ENCODE data around the gene CCDC9B.

CCDC9B gene

DNA sequence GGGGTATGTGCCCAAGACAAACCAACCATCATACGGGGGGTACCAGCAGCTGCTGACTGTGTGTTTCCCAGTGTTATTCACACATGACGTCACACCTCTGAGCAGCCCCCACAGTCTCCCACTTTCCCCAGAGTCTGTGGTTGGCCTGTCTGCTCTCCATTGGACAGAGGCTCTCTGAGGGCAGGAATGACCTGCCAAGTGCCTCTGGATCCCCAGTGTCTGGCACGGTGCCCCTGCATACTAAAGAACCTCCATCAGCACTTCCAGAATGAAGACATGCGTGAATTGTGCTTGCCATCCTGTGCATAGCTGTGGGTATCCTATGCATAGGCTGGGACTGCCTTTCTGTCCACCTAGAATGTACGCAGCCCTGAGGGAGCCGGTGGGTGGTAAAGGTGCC, 3.5 kb upstream of the CCDC9B start:
- peak; percentile 26 for DNase-seq

DNA sequence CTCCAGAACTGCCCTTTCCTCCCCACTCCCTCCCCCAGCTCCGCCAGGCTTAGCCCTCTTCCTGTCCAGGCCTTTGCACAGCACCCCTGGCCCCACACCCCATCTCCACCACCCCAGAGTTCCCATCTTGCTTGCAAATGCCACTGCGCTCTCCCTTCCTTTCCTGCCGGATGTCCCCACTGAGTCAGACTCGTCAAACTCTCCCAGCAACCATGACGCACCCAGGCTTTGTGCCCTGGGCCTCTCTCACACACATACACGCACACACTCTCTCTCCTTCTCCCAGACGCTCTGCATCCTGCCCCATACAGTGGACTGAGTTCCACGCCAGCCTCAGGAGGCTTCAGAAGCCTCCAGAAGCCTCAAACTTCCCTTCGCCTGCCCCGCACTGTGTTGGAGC, 2.8 kb upstream of the CCDC9B start:
- peak; percentile 95 for DNase-seq

DNA sequence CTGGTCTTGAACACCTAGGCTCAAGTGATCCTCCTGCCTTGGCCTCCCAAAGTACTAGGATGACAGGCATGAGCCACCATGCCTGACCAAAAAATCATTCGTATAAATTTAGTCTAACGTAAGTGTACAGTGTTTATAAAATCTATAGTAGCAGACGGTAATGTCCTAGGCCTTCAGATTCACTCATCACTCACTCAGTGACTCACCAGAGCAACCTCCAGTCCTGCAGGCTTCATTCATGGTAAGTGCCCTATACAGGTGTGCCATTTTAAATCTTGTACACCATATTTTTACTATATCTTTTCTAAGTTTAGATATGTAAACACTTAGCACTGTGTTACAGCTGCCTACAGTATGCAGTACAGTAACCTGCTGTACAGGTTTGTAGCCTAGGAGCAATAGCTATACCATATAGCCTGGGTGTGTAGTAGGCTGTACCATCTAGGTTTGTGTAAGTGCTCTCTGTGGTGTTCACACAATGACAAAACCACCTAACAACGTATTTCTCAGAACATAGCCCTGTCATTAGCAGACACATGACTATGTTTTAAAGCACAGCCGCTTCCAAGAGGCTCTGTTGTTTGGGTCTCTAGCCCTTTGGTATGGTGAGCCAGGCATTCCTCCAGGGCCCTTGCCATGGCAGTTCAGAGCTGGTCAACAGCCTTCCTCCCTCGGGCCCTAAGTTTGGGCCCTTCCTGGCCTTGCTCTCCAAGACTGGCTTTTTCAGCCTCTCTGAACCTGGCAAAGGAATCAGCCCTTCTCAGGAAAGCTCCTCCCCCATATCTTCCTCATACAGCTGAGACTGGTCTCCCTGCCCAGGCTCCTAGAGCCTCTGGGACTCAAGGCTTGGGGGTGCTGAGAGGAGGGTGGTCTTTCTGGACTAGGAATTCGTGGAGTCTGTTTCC, 1.9 kb upstream of the CCDC9B start:
- DNase-seq = peak; percentile 47

DNA sequence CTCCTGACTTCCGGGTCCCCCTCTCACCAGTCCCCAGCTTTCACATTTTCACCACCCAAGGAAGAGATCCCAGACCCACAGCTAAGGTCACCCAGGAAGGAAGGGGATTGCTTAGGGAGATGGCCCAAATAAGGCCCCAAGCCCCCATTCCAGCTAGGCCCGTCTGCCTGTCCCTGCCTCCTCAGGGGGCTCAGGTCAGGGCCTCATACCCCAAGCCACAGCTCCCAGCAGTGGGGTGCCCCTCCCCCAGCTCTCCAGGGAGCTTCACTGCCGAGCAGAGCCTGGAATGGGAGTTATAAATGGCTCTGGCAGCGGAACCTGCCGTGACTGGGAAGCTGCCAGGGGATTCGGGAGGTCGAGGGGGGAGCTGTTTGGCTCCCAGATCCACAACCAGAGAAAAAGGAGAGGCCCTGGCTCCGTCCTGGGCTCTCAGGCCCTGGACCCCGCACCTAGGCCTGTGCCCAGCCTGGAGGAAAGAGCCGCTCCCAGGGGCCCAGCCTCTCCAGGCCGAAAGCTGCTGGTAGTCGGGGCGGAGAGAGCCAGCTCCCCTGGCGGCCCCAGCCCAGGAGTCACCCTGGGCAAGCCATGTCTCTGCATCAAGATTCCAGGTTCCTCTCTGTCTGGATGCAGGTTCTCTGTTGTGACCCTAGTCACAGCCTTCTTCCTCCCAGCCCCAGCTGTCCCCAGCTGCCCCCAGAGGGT, 550 bp downstream of the CCDC9B start:
- DNase-seq = peak; percentile 33

DNA sequence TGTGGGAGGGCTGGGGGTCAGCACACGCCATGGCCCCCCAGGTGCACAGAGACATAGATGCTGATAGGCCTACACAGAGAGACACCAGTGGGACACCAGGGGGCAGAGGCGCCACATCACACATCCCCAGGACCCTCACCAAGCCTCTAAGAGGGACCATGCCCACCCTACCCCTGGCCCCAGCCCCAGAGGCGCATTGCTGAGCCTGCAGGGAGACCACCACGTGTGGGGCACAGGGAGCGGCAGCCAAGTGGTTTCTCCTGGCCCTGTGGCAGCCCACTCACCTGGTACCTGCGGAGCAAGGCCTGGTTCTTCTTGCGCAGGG, 1.2 kb downstream of the CCDC9B start:
- DNase-seq = no peak

DNA sequence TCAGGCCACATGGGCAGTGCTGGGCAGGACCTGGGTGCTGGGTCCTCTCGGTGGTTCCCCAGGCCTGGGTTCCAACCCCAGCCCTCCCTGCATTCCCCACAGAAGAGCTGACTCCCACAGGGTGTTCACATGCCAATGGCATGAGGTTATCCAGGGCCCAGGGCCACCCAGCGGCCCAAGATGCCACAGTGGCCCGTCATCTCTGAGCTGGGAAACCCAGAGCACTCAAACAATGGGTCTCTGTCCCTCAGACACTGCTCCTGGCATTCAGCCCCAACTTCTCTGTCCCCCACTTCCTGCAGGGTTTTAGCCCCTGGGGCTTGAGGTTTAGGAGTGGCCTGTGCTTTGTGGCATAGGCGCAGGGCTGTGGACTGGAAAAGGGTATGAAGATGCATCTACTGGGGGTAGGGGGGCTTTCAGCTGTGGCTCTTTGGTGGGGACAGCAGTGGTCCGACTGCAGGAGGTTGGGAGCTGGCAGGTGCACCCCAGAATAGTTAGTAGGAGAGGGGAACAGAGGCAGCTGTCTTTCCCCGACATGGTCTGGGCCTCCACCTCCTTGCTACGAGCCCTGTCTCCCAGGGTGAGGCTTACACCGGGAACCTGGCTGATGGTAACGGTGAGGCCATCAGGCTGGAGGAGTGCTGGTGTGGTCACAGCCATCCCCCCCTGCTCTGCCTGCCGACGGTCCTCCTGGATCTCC, 1.7 kb downstream of the CCDC9B start:
- DNase-seq = peak; percentile 80

DNA sequence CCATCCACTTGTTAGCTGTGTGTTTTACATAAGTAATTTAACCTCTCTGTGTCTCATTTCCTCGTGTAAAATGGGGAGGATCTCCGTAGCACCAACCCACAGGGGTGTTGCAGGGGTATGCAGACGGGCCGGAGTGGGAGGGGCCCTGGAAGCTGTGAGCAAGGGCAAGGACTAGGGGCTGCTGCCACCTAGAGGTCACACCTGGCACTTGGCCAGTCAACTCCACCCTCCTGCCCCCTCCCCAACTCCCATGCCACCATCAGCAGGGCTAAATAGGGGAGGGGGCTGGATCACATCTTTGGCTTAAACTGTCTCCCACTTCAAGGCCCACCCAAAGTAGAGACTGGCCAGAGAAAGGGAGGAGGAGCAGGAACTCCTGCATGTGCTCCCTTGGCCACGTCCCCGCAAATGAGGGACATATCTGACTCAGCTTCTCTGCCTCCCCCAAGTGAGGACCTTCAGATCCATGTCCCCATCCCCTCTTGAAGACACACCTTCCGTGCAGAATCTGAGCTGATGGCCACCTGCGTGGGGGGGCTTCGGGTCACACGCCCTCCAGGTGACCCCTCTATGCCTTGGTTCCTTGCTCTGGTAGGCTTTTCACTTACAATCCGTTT, 2.6 kb downstream of the CCDC9B start:
- DNase-seq = peak; percentile 42

DNA sequence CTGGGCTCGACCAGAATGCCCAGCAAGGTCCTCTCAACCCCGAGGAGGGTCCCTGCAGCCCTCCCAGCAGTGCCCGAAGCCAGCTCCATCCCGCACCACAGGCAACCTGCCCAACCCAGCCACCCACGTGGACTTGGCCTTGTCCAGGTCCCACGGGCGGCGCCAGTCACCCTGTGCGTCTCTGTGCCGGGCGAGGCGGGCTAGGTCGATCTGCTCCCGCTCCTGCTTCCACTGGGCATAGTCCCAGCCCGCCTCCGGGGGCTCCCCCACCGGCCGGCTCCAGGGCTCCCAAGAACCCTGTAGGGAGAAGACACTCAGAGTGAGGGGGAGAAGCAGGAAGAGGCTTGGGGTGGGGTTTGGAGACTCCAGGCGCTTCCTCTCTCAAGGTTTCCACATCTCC, 3.1 kb downstream of the CCDC9B start:
- DNase-seq = no peak

DNA sequence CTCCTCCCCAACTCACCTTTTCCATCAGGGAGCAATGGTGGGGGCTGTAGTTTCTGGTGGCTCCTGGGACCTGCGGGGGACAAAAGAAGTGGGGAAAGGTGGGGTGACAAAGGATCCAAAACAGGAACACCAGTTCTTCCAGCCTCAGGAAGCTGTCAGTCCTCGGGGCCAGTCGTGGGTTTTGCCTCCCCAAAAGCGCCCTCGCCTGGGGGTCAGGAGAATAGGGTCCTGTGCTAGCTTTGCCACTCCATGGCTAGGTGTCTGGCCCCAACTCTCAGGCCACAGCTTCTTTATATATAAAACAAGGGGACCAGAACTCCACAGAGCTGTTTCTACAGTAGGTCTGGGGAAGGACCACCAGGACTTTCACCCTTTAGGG, 4.0 kb downstream of the CCDC9B start:
- DNase-seq = no peak

DNA sequence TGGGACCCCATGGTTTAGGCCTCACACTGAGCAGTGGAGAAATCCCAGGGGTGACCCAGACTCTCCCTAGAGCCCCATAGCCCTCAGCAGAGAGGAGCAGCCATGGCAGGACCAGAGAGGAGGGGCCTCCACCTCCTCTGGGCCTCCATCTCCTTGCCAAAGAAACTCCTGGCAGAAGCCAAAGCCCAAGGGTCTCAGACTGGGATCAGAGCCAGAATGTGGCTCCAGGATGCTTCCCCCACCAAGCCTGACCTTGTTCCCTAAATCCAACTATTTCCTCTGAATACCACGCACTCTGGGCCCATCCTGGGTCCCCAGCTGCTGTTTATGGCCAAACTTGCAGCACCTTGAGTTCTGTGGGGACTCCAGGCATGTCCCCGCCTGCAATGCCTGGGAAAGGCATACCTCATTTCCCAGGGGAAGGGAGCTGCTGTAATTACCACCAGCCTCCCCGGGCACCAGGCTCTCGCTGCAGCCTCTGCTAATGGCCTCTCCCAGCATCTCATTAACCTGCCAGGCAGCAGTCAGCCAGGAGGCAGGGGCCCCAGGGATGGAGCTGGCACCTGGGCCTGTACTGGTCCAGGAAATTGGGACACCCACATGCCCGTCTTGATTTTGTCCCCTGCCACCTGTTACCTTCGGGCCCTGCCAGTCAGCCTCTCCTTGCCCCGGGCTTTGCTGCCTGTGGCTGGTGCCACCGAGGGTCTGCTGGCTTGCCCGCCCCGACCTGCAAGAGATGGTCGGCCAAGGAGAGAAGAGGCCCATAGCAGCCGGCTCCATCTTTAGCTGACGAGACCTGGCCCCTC, 4.6 kb downstream of the CCDC9B start:
- no peak for DNase-seq

DNA sequence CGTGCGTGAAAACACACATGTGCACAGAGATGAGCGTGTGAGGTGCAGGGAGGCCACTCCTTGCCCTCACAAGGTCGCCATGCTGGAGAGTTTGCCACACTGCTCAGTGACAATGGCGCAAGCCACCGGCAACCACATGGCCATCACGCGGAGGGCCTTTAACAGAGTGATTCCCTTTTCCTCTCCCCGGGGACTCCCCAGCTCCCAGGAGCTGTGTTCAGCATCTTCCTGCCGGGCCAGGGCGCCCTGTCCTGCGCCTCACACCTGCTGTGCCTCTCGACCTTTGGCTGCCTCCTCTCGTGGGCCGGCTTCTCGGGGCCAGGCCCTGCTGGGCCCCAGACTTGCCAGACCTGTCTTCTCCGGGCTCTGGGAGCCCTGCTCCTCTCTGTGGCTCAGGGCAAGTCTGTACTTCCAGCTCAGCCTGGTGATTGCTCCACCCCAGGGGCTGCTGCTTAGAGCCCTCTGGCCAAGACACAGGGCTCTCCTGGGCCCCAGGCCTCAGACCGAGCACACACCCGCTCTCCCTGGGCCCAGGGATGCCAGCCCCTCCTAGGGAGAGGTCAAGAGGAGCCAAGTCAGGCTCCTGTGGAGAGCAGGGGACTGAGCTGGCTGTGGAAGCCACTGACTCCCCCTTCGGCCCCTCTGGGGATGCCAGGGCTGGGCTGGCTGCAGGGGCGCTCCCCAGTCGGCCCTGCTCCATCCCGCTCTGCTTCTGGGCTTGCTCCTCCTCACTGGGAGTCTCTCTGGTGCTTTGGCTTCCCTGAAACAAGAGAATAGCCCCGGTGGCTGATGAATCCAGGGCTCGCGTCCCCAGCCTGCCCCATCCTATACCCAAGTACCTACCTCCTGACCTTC, 5.6 kb downstream of the CCDC9B start:
- DNase-seq = no peak

DNA sequence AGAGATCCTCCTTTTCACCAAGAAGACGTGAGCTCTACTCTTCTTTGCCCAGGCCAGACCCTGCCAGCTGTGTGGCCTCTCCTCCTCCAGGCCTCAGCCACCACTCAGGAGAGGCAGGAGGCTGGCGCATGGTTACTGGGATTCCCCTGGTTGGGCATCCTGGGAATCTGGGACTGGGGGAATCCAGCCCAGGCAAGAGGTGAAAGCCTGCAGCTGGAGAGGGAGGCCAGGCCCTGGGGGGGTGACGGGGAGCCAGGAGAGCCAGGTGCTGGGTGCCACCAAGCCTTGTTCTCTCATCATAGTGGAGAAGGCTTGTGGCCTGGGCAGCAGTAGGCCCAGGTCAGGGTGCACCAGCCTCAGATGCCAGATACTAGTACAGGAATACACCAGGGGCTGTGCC, 6.2 kb downstream of the CCDC9B start:
- DNase-seq = no peak

DNA sequence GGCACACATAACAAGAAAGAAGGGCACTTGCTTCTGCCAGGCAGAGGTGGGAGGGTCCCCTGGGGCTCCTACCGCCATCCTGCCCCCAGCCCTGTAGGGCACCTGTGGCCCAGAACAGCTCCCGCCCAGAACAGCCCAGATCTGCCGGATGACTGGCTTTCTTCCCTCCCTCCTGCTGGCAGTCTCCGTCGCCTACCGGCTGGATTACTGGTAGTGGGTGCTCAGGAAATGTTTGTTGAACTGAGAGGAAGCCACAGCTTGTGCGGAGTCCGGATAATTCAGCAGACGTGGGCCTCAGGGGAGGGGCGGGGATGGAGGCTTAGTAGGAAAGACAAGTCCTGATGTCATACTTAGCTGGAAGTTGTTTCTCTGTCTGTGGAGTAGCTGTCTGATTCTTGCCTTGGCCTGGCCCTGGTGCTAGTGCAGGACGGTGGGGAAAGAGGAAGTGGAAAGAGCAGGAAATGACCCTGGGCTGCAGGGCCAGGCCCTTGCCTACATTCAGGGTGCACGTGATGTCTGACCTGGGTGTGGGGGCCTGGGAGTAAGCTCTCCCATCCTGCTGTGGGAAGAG, 6.7 kb downstream of the CCDC9B start:
- no peak for DNase-seq

DNA sequence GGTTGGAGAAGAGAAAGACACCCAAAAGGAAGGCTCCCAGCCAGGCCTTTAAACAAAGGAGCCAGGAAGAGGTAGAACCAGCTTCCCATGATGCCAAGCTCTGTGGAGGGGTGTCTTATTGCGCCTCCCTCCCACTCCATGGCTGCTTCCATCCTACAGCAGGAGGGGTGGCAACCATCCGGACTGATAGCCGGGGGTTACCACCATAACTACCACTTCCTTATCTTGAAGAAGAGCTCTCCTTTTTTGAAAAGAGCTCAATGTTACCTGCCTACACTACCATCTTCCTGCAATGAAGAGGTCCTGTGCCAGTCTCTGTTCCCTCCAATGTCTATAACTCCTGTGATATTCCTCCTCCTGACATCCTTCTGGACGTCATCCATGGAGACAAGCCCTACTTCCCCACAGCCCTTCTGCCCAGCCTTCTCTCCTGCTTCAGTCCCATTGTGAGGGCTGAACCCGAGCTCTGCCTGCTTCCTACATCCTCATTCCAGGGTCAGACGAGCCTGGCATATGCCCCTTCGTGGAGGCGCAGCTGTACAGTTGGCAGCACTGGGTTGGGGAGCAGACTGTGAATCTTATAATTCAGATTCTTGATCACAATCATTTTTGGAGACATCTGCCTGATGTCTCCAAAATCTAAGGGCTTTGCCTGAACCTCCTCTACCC, 8.5 kb downstream of the CCDC9B start:
- DNase-seq = no peak

DNA sequence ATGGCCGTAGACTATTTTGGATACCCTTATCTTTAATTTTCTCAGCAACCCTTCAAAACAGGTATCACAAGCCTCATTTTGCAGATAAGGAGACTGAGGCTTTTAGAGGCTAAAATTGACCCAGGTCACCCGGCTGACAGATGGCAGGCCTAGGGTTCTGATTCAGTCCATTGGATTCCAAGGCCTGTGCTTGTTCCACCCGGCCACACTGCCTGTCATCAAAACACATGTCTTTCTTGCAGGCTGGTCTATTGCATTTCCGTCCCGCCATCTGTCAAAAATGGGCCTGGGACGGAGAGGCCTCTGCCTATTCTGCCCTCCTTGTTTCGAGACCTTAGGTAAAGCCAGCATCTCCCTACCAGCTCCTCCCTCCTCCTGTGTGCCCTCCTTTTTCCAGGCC, 9.1 kb downstream of the CCDC9B start:
- no peak for DNase-seq

DNA sequence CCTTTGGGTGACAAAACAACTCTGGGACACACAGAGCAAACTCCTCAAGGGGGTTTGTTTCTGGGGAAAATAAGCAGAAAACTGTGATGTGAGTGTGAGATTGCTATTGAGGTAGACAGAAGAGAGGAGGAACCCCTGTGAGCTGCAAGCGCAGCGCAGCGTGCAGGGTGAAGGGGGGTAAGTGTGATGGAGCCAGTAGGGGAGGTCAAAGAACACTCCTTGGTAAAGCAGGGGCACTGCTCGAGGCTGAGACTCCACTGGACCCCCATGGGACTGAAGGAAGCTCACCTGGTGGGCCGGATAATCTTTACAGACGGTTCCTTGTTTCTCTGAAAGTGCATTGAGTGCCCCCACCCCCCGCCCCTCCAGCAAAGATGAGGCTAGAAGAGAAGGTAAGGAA, 9.7 kb downstream of the CCDC9B start:
- no peak for DNase-seq

DNA sequence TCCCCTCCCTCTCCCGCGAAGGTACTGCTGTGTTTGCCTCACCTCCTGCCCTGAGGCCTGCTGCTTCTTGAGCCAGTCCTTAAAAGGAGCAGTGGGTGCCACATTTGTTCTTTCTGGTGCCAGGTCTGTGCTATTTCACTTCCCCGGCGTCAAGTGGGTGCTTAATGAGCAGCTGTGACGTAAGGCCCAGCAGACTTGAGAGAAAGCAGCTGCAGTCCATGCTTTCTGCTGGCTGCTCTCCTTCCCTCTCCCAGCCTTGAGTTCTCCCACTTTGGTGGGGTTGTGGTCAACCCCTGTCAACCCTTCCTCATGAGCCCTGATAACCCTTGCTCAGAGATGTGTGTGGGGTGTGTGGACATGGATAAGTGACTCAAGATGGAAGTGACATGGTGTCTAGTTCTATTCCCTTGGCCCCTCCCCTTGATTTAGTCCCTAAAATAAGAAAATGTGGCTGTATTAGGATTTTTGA, 10.3 kb downstream of the CCDC9B start:
- DNase-seq = no peak

DNA sequence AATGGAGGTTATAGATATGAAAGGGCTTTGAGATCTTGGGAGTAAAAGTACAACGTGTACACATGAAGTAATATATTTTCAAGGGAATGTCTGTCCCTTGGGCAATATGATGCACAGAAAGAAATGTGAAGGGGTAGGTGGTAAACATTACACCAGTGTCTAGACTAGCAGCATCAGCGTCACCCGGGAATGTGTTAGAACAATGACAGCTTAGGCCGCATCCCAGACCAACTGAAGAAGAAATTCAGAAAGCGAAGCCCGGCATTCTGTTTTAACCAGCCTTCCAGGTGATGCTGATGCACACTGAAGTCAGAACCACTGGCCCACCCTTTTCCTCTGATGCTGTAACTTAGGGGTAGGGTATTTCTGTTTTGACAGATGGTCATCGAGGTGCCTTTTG, 10.9 kb downstream of the CCDC9B start:
- DNase-seq = no peak

DNA sequence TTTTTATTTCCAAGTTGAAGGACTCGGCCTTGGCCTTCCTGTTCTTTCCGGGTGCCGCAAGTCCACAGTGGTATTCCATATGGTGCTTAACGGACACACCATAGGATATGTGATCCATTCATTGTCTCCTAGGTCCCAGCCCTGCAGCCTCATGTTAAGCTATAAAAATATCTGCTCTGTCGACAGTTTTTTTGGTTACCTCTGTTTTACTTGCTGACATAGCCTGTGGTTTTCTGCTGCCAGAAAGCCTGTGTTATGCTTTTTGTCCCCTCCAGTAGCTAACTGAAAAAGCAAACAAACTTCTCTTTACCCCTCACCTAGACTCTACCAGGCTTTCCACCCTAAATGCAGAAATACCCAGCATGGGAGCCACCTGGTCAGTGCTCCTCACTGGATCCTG, 12.0 kb downstream of the CCDC9B start:
- no peak for DNase-seq

DNA sequence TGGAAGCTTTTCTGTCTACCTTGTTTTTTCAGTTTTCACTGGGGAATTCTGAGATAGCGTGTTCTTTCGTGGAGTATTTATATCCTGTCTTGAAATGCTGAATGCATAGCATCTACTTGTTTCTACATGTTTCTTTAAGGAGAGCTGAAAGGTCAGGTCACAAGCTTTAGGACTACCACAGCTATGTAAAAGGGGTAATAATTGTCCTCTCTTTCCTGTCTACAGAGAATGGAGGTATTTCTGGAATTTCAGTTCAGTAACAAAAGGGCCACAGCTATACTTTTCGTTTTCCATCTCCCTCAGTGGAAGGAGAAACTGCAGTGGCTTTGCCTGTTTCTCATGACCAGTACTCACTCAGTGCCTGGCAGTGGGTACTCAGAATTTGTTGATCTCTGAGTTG, 12.6 kb downstream of the CCDC9B start:
- no peak for DNase-seq

DNA sequence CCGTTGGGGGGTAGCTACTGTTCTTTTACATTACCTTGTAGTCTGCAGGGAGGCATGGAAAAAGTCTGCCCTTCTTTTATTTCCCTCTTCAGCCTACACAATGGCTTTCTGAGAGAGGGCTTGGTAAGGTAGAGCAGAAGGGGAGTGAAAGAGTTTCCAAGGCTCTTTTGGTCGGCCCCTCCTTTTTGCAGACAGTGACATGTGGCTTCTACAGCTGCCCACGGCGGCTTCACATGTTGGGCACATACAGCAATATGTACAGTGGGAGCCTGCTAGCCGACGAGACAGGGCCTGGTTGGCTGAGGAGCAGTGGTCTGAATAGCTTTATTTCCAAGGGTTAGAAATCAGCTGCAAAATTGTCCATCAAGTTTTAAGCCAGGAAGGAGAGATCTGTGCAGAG, 13.3 kb downstream of the CCDC9B start:
- DNase-seq = no peak

Measured in HCEC 1CT (cell line).